Measurements from ENCODE around the gene HLCS.
A peak's percentile ranks its signal among the peaks of the same experiment; 100 is the strongest.
"Not testable (repeated sequence)": the region's sequence is repeated elsewhere in the genome, so short reads cannot be mapped to it uniquely, and the experiment has no call there.

The HLCS gene

DNA sequence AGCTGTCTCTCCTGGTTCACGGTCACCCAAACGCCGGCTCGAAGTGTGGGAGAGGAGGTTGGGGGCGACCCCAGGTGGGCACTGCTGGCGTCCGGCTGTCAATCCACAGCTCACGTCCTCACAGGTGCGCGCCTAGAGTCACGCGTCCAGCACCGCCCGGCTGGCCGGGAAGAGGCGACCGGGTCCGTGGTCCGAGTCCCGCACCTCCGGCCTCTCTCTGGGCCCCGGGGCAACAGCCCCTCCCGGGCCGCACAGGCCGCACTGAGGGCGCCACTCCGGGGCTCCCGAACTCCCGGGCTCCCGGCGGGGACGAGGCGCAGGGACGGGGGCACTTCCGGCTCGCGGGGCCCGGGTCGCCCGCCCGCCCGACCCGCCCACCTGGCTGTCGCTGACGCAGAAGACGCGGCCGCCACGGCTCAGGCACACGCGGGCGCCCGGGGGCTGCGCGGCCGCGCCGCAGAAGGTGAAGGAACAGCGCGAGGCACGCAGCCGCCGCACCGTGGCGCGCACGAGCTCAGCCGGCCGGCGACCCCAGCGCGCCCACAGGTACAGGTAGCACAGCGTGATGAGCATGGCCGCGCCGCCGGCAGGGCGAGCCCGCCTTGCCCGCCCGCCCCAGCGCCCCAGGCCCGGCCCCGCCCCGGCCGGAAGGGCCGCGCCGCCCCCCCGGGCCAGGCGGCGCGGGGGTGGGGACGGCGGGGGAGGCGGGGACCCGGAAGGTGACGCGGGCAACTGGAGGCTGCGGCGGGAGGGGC is at the start of gene HLCS:
Gene HLCS, minus strand, starts transcription at position 604 of the 755 bp plus-strand sequence. Its CDS starts 31 bp downstream, at position 573.
- peak; percentile 73 for DNase-seq

DNA sequence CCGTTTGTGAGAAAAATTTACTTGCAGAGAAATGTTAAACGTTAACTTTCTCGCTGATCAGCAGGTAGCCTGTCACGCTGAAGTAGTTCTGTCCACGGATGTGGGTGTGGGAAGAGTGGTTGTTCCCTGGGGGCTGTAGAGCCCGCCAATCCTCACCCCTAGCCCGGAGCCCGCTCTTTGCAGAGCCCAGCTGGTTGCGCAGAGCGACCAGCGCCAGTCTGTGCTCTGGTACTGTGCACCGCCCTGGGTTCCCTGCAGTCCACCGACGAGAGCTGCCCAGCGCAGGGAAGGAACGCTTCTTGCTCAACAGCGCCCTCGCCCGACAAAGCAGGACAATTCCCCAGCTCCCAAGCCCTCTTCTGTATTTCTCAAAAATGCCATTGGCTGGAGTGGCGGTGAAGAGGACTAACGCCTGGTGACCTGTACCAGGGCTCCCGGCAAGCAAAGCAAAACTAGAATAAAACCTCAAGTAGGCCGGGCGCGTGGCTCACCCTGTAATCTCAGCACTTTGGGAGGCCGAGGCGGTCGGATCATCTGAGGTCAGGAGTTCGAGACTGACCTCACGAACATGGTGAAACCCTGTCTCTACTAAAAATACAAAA is 43.4 kb upstream of the HLCS start:
- DNase-seq, result peak; percentile 90

DNA sequence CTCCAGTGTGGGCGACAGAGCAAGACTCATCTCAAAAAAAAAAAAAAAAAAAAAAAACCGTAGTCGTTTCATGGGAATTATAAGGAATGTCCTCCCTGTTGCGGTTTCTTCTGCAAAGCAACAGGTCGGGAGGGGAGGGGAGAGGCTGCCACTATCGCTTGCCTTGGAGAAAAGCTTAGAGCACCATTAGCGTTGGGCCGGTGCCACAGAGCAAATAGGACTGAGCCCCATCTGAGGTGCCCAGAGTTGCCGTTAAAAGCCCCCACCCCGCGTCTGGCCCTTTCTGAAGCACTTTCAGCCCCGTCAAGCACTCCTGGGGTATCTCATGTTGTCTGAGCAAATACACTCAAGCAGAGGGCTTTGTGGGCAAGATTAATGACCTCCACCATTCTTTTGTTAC is 42.3 kb upstream of the HLCS start:
- peak; percentile 18 for DNase-seq

DNA sequence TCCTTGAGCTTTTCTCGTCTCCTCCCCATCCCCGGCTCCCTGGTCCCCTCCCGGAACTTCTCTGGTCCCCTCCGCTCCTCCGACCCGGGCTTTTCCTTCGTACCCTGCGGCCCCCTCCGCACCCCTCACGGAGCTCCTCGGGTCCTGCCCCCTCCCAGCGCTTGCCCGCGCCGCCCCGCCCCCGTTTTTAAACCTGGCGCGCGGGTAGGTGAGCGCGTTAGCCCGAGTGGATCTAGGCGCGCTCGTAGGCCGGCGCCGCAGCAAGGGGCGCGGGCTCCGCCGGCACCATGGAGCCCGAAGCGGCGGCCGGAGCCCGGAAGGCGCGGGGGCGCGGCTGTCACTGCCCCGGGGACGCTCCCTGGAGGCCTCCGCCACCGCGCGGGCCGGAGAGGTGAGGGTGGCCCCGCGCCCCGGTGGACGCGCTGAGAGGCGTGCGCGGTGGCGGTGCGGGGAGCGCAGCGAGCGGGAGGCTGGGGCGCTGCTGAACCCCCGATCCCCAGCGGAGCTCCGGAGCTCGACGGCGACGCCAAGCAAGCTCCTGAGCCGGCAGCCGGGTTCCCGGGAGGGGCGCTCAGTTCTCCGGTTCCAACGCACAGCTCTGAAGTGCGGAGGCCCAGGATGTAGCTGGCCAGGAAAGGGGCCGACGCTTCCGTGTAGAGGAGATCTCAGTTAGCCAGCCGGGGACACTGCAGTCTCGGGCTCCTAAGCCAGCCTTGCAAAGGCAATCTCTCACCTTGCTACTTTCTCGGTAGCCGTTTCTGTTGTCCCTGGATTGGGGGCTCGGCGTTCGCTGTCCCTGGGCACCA is 40.2 kb upstream of the HLCS start, which contains the start of gene RIPPLY3:
Gene RIPPLY3, plus strand, starts transcription at position 217 of the 806 bp plus-strand sequence. Its CDS starts 71 bp downstream, at position 288.
- DNase-seq, result peak; percentile 68

DNA sequence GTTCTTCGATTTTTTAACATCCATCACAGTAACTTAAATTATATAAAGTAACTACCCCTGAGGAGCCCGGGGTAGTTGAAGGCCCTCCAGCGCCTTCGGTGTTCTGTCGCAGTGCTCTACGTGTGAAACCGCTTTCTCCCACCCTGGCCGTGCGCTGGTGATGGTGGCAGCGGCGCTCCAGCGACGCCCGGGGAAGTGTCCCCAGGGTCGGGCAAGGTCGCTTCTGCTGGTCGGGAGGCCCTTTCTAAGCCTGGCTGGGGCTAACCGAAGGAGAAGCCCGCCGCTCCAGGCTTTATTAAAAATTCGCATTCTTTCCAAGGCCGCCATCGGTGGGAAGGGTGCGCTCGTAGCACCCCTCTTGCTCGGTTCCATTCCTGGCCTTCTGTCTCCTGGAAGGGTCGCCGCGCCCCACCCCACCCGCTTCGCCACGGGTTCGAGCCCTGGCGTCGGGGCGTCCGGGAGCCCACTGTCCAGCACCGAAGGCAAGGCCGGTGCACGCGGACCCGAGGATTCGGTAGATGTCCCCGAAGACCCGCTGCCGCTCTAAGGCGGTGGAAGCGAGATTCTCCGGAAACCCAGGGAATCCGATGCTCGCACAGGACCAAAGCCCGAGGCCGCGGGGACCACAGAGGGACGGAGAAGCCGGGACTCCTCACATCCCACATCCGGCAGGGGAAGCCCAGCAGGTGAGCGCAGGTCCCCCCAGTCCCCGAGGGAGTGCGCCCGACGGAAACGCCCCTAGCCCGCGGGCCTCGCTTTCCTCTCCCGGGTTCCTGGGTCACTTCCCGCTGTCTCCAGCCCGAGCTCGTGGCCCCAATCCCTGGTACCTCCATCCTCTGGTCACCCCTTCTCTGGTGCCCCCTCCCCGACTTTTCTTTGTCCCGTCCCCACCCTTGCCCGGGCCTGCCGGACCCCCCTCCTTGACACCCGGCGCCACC is 39.3 kb upstream of the HLCS start:
- DNase-seq, result peak; percentile 57

DNA sequence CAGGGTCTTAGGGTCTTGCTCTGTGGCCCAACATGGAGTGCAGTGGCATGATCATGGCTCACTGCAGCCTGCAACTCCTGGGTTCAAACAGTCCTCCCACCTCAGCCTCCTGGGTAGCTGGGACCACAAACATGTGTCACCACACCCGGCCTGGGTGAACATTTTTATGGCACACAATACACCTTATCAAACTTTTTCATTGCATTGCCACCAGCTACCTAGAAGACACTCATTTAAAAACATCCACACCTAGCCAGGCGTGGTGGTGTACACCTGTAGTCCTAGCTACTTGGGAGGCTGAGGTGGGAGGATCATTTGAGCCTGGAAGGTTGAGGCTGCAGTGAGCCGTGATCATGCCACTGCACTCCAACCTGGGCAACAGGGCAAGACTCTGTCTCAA is 37.4 kb upstream of the HLCS start:
- not testable (repeated sequence) for DNase-seq

DNA sequence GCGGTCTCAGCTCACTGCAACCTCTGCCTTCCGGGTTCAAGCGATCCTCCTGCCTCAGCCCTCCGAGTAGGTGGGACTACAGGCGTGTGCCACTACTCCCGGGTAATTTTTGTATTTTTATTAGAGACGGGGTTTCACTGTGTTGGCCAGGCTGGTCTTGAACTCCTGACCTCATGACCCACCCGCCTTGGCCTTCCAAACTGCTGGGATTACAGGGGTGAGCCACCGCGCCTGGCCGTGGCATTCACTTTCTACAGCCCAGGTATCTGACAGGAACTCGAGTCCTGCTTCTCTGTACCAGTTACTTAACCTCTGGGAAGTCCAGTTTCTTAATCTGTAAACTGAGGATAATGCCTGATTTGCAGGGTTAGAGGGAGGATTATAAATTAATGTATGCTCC is 36.4 kb upstream of the HLCS start:
- not testable (repeated sequence) for DNase-seq

DNA sequence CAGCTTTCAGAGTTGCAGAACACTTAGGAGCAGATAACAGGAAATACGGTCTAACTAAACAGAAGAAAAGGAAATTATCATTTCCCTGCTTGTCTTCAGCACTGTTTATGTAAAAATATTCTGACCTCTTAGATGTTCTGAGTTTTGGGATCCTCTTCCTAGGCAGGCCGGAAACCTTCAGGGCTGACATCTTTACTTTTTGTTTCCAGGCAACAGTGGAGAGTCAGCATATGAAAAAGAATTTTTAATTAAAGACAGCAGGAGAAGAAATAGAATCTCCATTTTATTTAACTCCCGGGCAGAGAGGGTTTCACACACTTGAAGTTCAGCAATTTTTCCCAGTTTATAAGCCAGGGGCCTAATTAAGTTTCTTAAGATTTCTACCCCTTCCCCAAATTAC is 35.0 kb upstream of the HLCS start:
- DNase-seq, result peak; percentile 20

DNA sequence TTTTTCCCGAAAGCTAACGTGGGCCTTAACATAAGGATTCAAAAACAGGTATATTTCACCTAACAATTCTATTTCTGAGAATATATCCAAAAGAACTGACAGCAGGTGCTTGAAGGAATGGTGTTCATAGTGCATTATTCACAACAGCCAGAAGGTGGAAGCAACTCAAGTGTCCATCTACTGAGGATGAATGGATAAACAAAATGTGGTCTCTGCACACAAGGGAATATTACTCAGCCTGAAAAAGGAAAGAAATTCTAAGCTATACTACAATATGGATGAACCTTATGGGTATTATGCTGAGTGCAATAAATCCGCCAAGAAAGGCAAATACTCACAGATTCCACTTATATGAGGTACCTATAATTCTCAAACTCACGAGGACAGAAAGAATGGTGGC is 33.9 kb upstream of the HLCS start:
- DNase-seq, result no peak

DNA sequence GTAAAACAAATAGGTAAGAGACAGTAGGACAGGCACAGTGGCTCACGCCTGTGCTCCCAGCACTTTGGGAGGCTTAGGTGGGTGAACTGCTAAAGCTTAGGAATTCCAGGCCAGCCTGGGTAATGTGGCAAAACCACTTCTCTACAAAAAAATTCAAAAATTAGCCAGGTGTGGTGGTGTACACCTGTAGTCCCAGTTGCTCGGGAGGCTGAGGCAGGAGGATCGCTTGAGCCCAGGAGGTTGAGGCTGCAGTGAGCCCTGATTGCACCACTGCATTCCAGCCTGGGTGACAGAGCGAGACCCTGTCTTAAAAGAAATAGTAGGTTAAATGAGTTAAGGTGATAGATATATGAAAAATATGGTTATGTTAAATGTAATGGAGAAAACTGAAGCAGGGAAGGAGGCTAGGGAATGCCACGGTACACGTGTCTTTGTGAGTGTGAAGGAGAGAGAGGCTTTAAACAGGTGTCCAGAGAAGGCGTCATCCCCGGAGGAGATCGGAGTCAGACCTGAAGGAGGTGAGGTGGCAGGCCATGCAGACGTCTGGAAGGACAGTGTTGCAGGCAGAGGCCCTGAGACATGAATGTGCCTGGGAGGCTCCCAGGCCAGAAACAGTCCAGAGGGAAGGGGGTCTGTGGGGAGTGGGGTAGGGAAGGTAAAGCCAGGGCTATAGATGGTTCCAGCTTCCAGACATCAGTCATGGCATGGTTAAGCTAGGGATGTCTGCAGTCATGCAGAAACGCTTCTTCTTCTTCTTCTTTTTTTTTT is 32.8 kb upstream of the HLCS start:
- no peak for DNase-seq

DNA sequence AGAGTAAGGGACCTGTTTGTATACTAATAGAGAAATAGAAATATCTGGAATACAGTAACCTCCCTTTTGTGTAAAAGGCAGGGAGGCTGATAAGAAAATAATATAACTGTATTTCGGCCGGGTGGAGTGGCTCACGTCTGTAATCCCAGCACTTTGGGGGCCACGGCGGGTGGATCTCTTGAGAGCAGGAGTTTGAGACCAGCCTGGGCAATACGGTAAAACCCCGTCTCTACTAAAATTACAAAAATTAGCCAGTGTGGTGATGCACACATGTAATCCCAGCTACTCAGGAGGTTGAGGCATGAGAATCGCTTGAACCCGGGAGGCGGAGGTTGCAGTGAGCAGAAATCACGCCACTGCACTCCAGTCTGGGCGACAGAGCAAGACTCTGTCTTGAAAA is 28.8 kb upstream of the HLCS start:
- DNase-seq, result not testable (repeated sequence)

DNA sequence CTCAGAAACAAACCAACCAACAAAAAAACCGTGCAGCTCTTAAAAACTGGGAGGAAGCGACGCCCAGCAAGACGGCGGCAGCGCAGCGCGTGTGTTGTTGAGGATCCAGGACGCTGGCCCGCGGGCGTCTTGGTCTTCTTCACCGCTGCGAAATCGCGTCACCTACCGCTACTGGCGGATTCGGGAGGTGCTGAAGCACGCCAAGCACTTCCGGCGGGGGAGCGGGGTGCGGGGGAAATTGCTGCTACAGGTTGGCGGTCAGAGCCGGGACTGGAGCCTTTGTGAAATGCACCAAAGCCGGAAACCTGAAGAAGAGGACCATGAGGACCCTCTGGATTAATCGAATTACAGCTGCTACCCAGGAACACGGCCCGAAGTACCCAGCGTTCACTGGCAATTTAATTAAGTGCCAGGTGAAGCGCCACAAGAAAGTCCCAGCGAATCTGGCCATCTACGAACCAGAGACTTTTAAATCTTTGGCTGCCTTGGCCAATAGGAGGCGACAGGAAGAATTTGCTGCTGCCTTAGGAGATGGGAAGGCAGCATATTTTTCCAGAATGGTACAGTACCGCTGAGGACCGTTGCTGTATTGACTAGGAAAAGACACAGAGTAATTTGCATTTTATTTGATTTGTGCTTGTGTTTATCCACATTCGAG is 28.2 kb upstream of the HLCS start:
- peak; percentile 51 for DNase-seq

DNA sequence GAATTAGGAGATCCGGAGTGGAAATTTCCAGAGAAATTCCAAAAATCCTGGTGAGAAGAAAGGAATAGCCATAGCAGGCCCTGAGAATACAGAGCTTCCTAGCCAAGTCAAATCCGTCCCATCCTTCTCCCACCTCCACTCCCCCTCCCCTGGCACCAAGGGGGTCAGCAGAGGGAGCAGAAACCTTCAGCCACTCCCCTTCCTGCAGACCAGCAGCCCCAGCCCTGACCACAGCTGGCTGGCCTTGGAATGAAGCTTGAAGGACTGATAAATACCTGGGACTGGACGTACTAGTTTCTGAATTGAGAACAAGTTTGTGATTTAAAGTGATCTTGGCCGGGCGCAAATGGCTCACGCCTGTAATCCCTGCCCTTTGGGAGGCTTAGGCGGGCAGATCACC is 26.2 kb upstream of the HLCS start:
- no peak for DNase-seq

DNA sequence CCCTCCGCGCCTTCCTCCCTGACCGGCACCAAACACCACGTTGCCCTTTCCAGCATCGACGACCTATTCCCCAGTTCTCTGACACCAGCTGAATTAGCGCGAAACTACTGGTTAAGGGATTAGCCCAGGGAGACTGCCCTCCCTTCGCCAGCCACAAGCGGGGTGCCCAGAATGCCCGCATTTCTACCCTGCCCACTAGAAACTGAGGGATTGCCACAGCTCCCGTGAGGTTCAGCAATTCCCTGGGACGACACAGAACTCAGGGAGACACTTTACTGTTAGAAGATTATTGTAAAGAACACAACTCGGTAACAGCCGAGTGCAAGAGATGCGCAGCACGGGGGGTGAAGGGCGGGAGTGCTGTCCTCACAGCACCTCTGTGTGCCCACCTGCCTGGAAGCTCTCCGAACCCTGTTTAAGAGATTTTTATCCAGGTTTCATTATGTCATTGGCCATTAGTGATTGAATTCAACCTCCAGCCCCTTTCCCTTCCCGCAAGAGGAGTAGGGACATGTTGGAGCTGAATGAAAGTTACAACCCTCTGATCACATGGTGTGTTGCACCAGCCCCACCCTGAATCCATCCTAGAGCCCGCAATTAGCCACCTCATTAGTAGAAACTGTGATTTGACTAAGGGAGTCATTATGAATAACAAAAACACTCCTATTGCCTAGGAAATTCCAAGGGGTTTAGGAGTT is 24.2 kb upstream of the HLCS start:
- no peak for DNase-seq

DNA sequence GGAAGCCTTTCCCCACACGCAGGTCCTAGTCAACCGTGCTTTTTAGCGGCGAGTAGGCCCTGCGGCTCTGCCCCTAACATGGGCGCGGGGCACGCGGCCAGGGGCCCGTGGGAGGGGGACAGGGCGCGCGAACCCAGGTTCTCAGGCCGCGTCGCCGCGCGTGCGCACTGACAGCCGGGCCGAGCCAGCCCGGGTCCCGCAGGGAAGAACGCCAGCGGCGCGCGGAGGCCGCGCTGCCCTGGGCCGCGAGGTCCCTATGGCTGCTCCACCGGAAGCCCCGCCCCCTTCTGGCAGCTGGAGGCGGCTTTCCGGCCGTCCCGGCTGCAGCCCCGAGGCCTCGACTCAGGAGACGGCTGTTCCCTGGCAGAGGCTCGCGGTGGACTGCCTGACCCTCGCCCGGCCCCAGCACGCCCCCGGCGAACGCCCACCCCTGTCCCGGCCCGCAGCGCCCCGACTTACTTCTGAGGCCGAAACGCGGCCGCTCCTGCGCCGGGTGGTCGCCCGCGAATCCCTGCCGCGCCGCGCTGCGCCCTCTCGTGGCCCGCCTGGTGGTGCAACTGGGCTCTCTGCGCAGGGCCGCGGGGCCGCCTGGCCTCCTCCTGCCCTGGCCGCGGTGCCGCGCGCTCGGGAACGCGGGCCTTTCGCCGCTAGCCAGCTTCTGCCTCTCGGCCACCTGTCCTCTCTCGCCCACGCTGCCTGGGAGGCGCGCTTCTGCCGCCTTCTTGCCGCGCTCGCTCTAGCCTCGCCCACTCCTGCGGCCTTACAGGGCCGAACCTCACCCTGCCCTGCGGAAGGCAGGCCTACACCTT is 23.4 kb upstream of the HLCS start:
- peak; percentile 97 for DNase-seq

DNA sequence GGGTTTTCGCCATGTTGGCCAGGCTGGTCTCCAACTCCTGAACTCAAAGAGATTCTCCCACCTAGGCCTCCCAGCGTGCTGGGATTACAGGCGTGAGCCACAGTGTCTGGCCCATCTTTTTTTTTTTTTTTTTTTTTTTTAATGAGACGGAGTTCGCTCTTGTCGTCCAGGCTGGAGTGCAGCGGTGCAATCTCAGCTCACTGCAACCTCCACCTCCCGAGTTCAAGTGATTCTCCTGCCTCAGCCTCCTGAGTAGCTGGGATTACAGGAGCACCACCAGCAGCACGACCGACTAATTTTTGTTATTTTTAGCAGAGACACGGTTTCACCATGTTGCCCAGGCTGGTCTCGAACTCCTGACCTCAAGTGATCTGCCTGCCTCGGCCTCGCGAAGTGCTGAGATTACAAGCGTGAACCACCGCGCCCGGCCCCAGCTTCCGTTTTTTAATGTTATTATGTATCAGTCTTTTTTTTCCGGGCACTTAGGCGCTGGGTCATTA is 22.8 kb upstream of the HLCS start:
- not testable (repeated sequence) for DNase-seq

DNA sequence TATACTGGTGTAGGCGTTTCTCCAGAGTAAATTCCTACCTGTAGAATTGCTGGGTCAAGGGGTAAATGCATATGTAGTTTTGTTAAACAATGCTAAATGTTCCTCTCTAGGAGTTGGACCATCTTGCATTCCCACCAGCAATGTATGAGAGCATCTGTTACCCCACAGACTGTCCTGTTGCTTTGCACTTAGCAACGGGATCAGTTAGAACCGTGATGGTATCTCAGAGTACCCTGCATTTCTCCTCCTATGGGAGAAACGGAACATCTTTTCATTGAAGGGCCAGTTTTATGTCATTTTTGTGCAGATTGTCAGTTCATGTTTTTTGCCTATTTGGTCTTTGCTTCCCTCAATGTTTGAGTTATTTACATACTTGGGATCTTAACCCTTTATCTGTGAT is 22.1 kb upstream of the HLCS start:
- no peak for DNase-seq

DNA sequence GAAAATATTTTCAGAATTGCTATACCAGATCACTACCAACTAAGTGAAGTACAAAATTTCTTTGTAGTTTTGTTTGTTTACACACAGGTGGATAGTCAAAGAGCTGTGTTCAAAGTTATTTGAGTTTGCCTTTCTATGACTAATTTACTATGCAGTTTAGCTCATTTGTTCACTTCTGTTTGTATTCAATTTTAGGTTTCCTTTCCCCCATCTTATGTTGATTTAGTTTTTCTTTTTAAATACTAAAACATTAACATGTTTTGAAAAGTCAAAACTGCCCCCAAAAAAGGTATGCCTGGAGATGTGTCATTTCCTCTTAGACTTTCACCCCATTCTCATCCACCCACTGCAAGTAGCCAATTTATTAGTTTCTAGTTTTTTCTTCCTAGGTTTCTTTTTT is 21.4 kb upstream of the HLCS start:
- DNase-seq, result no peak
